ENCODE data around the gene PTPRCAP. TPM values are rescaled to one million over a fixed set of nuclear protein-coding genes. Genes with fewer than 3 reads are reported as not detected.

The PTPRCAP gene
- total and polyA plus RNA-seq, 12 donors = 0.42 to 10.1 (median 1.0) TPM; not detected in 2

- WGBS, 2 donors = 4 to 5% methylated on average over 27 of the region's 27 CpGs
- TF ChIP-seq CTCF (IDR thresholded peaks at IDR 0.05) = no peak
- ATAC-seq (peak in 7 of 8 donors; percentile 0 to 18 (median 1)), DNase-seq (no peak)
- peak overlapping the region; percentile 68 to 99 (median 96) for H3K4me3 ChIP-seq
- no peaks in the 10 kb centered on the region for H3K9me3 ChIP-seq
- no peaks in the 10 kb centered on the region for H3K27me3 ChIP-seq
- H3K4me1 ChIP-seq = peaks cover 0 to 86% (median 54%) of the 10 kb centered on the region in 9 donors
- H3K36me3 ChIP-seq = peaks cover 0 to 47% (median 26%) of the 10 kb centered on the region in 9 donors
- H3K27ac ChIP-seq = peak overlapping the region; percentile 89 to 99 (median 97)
- intact Hi-C loops (cut with DNase I) = loop anchor here in 8 of 10 donors (1.0 to 5.0 kb wide), 5 partner anchors 66 to 106 kb away; partner anchors contain the start of genes TMEM134 (in 6 of the 8), CDK2AP2 (in 4 of the 8), PITPNM1 (in 4 of the 8) and AIP (in 1 of the 8)
Observed at GRCh38 chr11:67400942-67401494, 36.5 kb downstream of the PTPRCAP start.

GRCh38 chr11:67400251-67400941, 37.1 kb downstream of the PTPRCAP start:
- WGBS, 2 donors = 35 to 37% methylated on average over 23 of the region's 23 CpGs
- Histone ChIP-seq H3K27me3 (no peaks in the 10 kb centered on the region), H3K4me3 (peak overlapping the region; percentile 68 to 99 (median 96)), H3K9me3 (no peaks in the 10 kb centered on the region), H3K36me3 (peaks cover 0 to 53% (median 26%) of the 10 kb centered on the region in 9 donors), H3K4me1 (peaks cover 0 to 80% (median 54%) of the 10 kb centered on the region in 9 donors), H3K27ac (peak overlapping the region in 9 of 10 donors; percentile 94 to 99 (median 97))
- no peak for TF ChIP-seq CTCF (IDR thresholded peaks at IDR 0.05)
- DNase-seq = no peak
- peak in 5 of 8 donors; percentile 4 to 36 (median 6) for ATAC-seq
- intact Hi-C loops (cut with DNase I) = loop anchor here in 8 of 10 donors (2.0 to 5.0 kb wide), 4 partner anchors 67 to 107 kb away; partner anchors contain the start of genes TMEM134 (in 6 of the 8), CDK2AP2 (in 4 of the 8), PITPNM1 (in 4 of the 8) and AIP (in 1 of the 8)

GRCh38 chr11:67398661-67399563, 38.6 kb downstream of the PTPRCAP start:
- H3K4me1 ChIP-seq = peaks cover 0 to 66% (median 52%) of the 10 kb centered on the region in 9 donors
- intact Hi-C loops (cut with DNase I) = loop anchor here in 1 of 10 donors (10.0 kb wide), 1 partner anchor 106 kb away; the partner anchor contains the start of genes CDK2AP2 and PITPNM1
- 85% methylated on average over 31 of the region's 31 CpGs for WGBS, 2 donors
- no peak for TF ChIP-seq CTCF (IDR thresholded peaks at IDR 0.05)
- H3K27ac ChIP-seq = peak overlapping the region in 2 of 10 donors; percentile 26 to 31
- no peak for DNase-seq
- no peak for ATAC-seq
- H3K9me3 ChIP-seq = no peaks in the 10 kb centered on the region
- peaks cover 0 to 58% (median 26%) of the 10 kb centered on the region in 9 donors for H3K36me3 ChIP-seq
- H3K4me3 ChIP-seq = no peak overlapping the region
- H3K27me3 ChIP-seq = no peaks in the 10 kb centered on the region

Data from heart right ventricle (tissue), 16 donors.